Large intestine (tissue), 3 donors: ENCODE data around the gene MFGE8. TPM values are rescaled to one million over a fixed set of nuclear protein-coding genes. Genes with fewer than 3 reads are reported as not detected.
"Not testable (repeated sequence)": the region's sequence is repeated elsewhere in the genome, so short reads cannot be mapped to it uniquely, and the experiment has no call there.

ENCODE experiments used
- DNase-seq, 2 donors: peaks; one replicate each; pipeline versions ENCODE4 v3.0.0 to v3.0.0-alpha.2; 2013
- H3K27ac ChIP-seq: one replicate; pipeline ENCODE4 v1.5.1; 2013; ENCODE audit warnings: low read length
- H3K27me3 ChIP-seq: 2 replicates; pipeline ENCODE4 v1.6.1; 2013; ENCODE audit warnings: low read length; ENCODE audit not compliant: control insufficient read depth, insufficient read depth
- H3K36me3 ChIP-seq: 2 replicates; pipeline ENCODE4 v1.6.1; 2013; ENCODE audit warnings: low read length; ENCODE audit not compliant: control insufficient read depth, insufficient read depth
- H3K4me1 ChIP-seq: one replicate; pipeline ENCODE4 v1.6.1; 2013; ENCODE audit warnings: low read length; ENCODE audit not compliant: control insufficient read depth, insufficient read depth
- H3K4me3 ChIP-seq: one replicate; pipeline ENCODE4 v1.5.1; 2013; ENCODE audit warnings: low read length
- H3K9me3 ChIP-seq: one replicate; pipeline ENCODE4 v1.6.1; 2013; ENCODE audit warnings: mild to moderate bottlenecking, low read depth, low read length, moderate library complexity; ENCODE audit not compliant: control insufficient read depth
- WGBS: methylation state at CpG from one replicate; pipeline ENCODE4 v1.1.5; 2013; ENCODE audit warnings: low lambda C conversion rate; ENCODE audit not compliant: insufficient coverage; 5-methylcytosine and 5-hydroxymethylcytosine counted together
- polyA plus RNA-seq: library from polyadenylated mRNA; unstranded; fragments of 120-200 nt; gene quantifications from one replicate; pipeline ENCODE4 v1.2.1, GENCODE V29; 2013

The MFGE8 gene
- polyA plus RNA-seq, 1 donor, result 36.7 TPM

GRCh38 chr15:88939486-88939806, 26.3 kb upstream of the MFGE8 start:
- WGBS, result 83% methylated on average over 1 of the region's 2 CpGs
- no peak overlapping the region for H3K27ac ChIP-seq
- H3K36me3 ChIP-seq, result no peaks in the 10 kb centered on the region
- H3K4me3 ChIP-seq, result no peak overlapping the region
- H3K27me3 ChIP-seq, result no peaks in the 10 kb centered on the region
- no peaks in the 10 kb centered on the region for H3K4me1 ChIP-seq
- H3K9me3 ChIP-seq, result no peaks in the 10 kb centered on the region
- no peak for DNase-seq

- DNase-seq, result no peak
- Histone ChIP-seq H3K4me3 (no peak overlapping the region), H3K27ac (no peak overlapping the region), H3K27me3 (no peaks in the 10 kb centered on the region), H3K4me1 (no peaks in the 10 kb centered on the region), H3K36me3 (no peaks in the 10 kb centered on the region), H3K9me3 (no peaks in the 10 kb centered on the region)
- WGBS, result 94% methylated on average over 7 of the region's 15 CpGs
Observed at GRCh38 chr15:88938802-88939485, 25.8 kb upstream of the MFGE8 start.

GRCh38 chr15:88934449-88934848, 21.3 kb upstream of the MFGE8 start:
- not testable (repeated sequence) for H3K27me3 ChIP-seq, H3K27ac ChIP-seq
- WGBS, result no CpG with 5 or more reads among the region's 4 CpGs

GRCh38 chr15:88932875-88933330, 19.7 kb upstream of the MFGE8 start:
- no peaks in the 10 kb centered on the region for H3K27me3 ChIP-seq
- 80% methylated on average over 1 of the region's 1 CpG for WGBS
- H3K27ac ChIP-seq, result no peak overlapping the region

More at GRCh38 chr15:88934449-88934848, 21.3 kb upstream of the MFGE8 start:
- not testable (repeated sequence) for H3K9me3 ChIP-seq, H3K4me3 ChIP-seq, H3K4me1 ChIP-seq, DNase-seq, H3K36me3 ChIP-seq

GRCh38 chr15:88932271-88932874, 19.2 kb upstream of the MFGE8 start:
- no peak overlapping the region for H3K27ac ChIP-seq
- H3K9me3 ChIP-seq, result peaks cover 2% of the 10 kb centered on the region
- DNase-seq, result no peak
- H3K4me3 ChIP-seq, result no peak overlapping the region
- WGBS, result 0% methylated on average over 1 of the region's 4 CpGs
- no peaks in the 10 kb centered on the region for H3K27me3 ChIP-seq
- H3K4me1 ChIP-seq, result no peaks in the 10 kb centered on the region
- no peaks in the 10 kb centered on the region for H3K36me3 ChIP-seq

More at GRCh38 chr15:88932875-88933330, 19.7 kb upstream of the MFGE8 start:
- H3K4me1 ChIP-seq, result no peaks in the 10 kb centered on the region
- no peaks in the 10 kb centered on the region for H3K36me3 ChIP-seq
- H3K9me3 ChIP-seq, result no peaks in the 10 kb centered on the region
- no peak overlapping the region for H3K4me3 ChIP-seq
- no peak for DNase-seq

GRCh38 chr15:88930579-88930978, 17.4 kb upstream of the MFGE8 start:
- Histone ChIP-seq H3K27ac (no peak overlapping the region), H3K4me3 (no peak overlapping the region), H3K27me3 (no peaks in the 10 kb centered on the region), H3K36me3 (no peaks in the 10 kb centered on the region), H3K9me3 (peaks cover 2% of the 10 kb centered on the region), H3K4me1 (no peaks in the 10 kb centered on the region)
- DNase-seq, result no peak
- WGBS, result 100% methylated on average over 2 of the region's 2 CpGs

GRCh38 chr15:88929358-88930098, 16.3 kb upstream of the MFGE8 start:
- not testable (repeated sequence) for H3K36me3 ChIP-seq, H3K4me1 ChIP-seq, H3K4me3 ChIP-seq, DNase-seq, H3K9me3 ChIP-seq, H3K27ac ChIP-seq, H3K27me3 ChIP-seq
- WGBS, result 80% methylated on average over 1 of the region's 3 CpGs

- DNase-seq, H3K9me3 ChIP-seq, H3K4me1 ChIP-seq, H3K27ac ChIP-seq, H3K27me3 ChIP-seq, H3K36me3 ChIP-seq, H3K4me3 ChIP-seq: not testable (repeated sequence)
Observed at GRCh38 chr15:88928192-88928591, 15.0 kb upstream of the MFGE8 start.

- DNase-seq, H3K36me3 ChIP-seq, H3K9me3 ChIP-seq, H3K27me3 ChIP-seq, H3K4me1 ChIP-seq, H3K27ac ChIP-seq, H3K4me3 ChIP-seq: not testable (repeated sequence)
- WGBS, result 100% methylated on average over 1 of the region's 2 CpGs
Observed at GRCh38 chr15:88925648-88926047, 12.5 kb upstream of the MFGE8 start.

GRCh38 chr15:88920892-88921435, 7.8 kb upstream of the MFGE8 start:
- no CpG with 5 or more reads among the region's 12 CpGs for WGBS
- not testable (repeated sequence) for H3K36me3 ChIP-seq, H3K27ac ChIP-seq, H3K9me3 ChIP-seq, DNase-seq, H3K4me3 ChIP-seq, H3K4me1 ChIP-seq, H3K27me3 ChIP-seq
